ENCODE data around the gene NOC3L. TPM values are rescaled to one million over a fixed set of nuclear protein-coding genes. Genes with fewer than 3 reads are reported as not detected.

The NOC3L gene
- total and polyA plus RNA-seq, 2 donors (not counting 3 experiments of a cell fraction or from before 2014, with no cell fraction given): 4.3 to 20.5 TPM

- Histone ChIP-seq H3K4me1 (ENCODE audit: control insufficient read depth, extremely low read depth, insufficient read depth, low read length) (no peaks in the 10 kb centered on the region), H2AFZ (ENCODE audit: low read depth, low read length) (no peak overlapping the region), H4K20me1 (replicated peaks; ENCODE audit: control insufficient read depth, extremely low read depth, insufficient read depth, low read length) (no peaks in the 10 kb centered on the region), H3K79me2 (ENCODE audit: control insufficient read depth, insufficient read depth, low read length) (peaks cover 14% of the 10 kb centered on the region), H3K27ac (ENCODE audit: insufficient read depth, low read depth, low read length) (no peak overlapping the region), H3K36me3 (ENCODE audit: control insufficient read depth in 2 of 2, extremely low read depth in 1 of 2, insufficient read depth in 2 of 2, low read length in 2 of 2) (peaks cover 0 to 11% of the 10 kb centered on the region in 2 experiments), H3K9me1 (replicated peaks; ENCODE audit: control insufficient read depth, extremely low read depth, insufficient read depth, low read length) (no peaks in the 10 kb centered on the region), H3K4me2 (ENCODE audit: insufficient read depth, low read length) (no peak overlapping the region), H3K27me3 (ENCODE audit: control insufficient read depth in 2 of 2, insufficient read depth in 2 of 2, low read length in 2 of 2) (no peaks in the 10 kb centered on the region), H3K9me3 (replicated peaks; ENCODE audit: control insufficient read depth, insufficient read depth, low read length) (no peaks in the 10 kb centered on the region), H3K4me3 (replicated peaks in 1 of 3; ENCODE audit: insufficient read depth in 1 of 3, low read depth in 1 of 3, low read length in 3 of 3) (no peak overlapping the region), H3K9ac (replicated peaks; ENCODE audit: extremely low read depth, insufficient read depth, low read length) (no peak overlapping the region)
- ChIA-PET CTCF (no interaction called here), POLR2A (no interaction called here)
- no peak for TF ChIP-seq GATA2 (IDR thresholded peaks at IDR 0.05; ENCODE audit: insufficient read depth, insufficient read length, low read depth, low read length)
- no peak for TF ChIP-seq JUN (IDR thresholded peaks at IDR 0.05; ENCODE audit: borderline replicate concordance, insufficient read depth, insufficient read length, low read depth)
- TF ChIP-seq EZH2 (IDR thresholded peaks at IDR 0.05; ENCODE audit: borderline replicate concordance, low read depth, low read length, severe bottlenecking): no peak
- TF ChIP-seq, protein P1, sequence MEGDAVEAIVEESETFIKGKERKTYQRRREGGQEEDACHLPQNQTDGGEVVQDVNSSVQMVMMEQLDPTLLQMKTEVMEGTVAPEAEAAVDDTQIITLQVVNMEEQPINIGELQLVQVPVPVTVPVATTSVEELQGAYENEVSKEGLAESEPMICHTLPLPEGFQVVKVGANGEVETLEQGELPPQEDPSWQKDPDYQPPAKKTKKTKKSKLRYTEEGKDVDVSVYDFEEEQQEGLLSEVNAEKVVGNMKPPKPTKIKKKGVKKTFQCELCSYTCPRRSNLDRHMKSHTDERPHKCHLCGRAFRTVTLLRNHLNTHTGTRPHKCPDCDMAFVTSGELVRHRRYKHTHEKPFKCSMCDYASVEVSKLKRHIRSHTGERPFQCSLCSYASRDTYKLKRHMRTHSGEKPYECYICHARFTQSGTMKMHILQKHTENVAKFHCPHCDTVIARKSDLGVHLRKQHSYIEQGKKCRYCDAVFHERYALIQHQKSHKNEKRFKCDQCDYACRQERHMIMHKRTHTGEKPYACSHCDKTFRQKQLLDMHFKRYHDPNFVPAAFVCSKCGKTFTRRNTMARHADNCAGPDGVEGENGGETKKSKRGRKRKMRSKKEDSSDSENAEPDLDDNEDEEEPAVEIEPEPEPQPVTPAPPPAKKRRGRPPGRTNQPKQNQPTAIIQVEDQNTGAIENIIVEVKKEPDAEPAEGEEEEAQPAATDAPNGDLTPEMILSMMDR (IDR thresholded peaks at IDR 0.05; ENCODE audit: extremely low read depth in 1 of 2, insufficient read depth in 1 of 2, low read depth in 1 of 2, low read length in 2 of 2): no peak
- TF ChIP-seq FOS (IDR thresholded peaks at IDR 0.05; ENCODE audit: borderline replicate concordance, insufficient read depth, low read length): no peak
- TF ChIP-seq POLR2AphosphoS5 (IDR thresholded peaks at IDR 0.05; ENCODE audit: insufficient read depth, low read depth, low read length): no peak
- TF ChIP-seq POLR2A (IDR thresholded peaks at IDR 0.05; ENCODE audit: low read depth, low read length): no peak
- no peak for TF ChIP-seq MAX (IDR thresholded peaks at IDR 0.05; ENCODE audit: insufficient read depth, insufficient read length)
- TF ChIP-seq MYC (IDR thresholded peaks at IDR 0.05; ENCODE audit: low read depth, low read length): no peak
- intact Hi-C loops (cut with micrococcal nuclease) (no loop called here), dilution Hi-C loops (cut with MboI; ENCODE audit: extremely low pct_ligation_motif_present, low sequenced_read_pairs) (no loop called here)
- FAIRE-seq: peak; percentile 26
- no TSS peak for BruUV-seq (replicated peaks)
- DNase-seq (ENCODE audit: low read depth, low spot score): no peak
Measured at GRCh38 chr10:94355841-94356240, 6.9 kb downstream of the NOC3L start.

All from endothelial cell of umbilical vein (primary cell).